ENCODE data around the gene FUT2.
"Not testable (repeated sequence)": the region's sequence is repeated elsewhere in the genome, so short reads cannot be mapped to it uniquely, and the experiment has no call there.

DNA sequence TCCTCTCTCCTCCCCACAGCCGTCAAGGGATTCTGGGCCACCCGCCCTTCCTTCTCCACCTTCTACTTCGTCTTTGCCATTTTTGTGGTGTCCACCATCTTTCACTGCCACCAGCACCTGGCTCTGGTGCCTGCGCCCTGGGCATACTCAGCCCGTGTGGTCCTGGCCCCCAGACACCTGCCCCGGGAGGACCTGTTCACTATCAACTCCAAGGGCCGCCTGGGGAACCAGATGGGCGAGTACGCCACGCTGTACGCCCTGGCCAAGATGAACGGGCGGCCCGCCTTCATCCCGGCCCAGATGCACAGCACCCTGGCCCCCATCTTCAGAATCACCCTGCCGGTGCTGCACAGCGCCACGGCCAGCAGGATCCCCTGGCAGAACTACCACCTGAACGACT lies 15.8 kb upstream of the FUT2 start:
- TF ChIP-seq, protein P1, sequence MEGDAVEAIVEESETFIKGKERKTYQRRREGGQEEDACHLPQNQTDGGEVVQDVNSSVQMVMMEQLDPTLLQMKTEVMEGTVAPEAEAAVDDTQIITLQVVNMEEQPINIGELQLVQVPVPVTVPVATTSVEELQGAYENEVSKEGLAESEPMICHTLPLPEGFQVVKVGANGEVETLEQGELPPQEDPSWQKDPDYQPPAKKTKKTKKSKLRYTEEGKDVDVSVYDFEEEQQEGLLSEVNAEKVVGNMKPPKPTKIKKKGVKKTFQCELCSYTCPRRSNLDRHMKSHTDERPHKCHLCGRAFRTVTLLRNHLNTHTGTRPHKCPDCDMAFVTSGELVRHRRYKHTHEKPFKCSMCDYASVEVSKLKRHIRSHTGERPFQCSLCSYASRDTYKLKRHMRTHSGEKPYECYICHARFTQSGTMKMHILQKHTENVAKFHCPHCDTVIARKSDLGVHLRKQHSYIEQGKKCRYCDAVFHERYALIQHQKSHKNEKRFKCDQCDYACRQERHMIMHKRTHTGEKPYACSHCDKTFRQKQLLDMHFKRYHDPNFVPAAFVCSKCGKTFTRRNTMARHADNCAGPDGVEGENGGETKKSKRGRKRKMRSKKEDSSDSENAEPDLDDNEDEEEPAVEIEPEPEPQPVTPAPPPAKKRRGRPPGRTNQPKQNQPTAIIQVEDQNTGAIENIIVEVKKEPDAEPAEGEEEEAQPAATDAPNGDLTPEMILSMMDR (IDR thresholded peaks at IDR 0.05), result not testable (repeated sequence)
- not testable (repeated sequence) for TF ChIP-seq FOSL2 (IDR thresholded peaks at IDR 0.05); FOSL2 (CRISPR knock-in tag; IDR thresholded peaks at IDR 0.05); EP300 (IDR thresholded peaks at IDR 0.05); BHLHE40 (IDR thresholded peaks at IDR 0.05; ENCODE audit: low read depth, low read length); KDM1A (IDR thresholded peaks at IDR 0.05; ENCODE audit: low read depth); JUNB (IDR thresholded peaks at IDR 0.05); FOSB (CRISPR knock-in tag; IDR thresholded peaks at IDR 0.05); PHF8 (IDR thresholded peaks at IDR 0.05; ENCODE audit: borderline replicate concordance, low read depth); POLR2A (IDR thresholded peaks at IDR 0.05; ENCODE audit: low read length); CEBPB (IDR thresholded peaks at IDR 0.05); RNF2 (IDR thresholded peaks at IDR 0.05; ENCODE audit: borderline replicate concordance, low read depth); CHD2 (IDR thresholded peaks at IDR 0.05; ENCODE audit: low read length, partially characterized antibody)

All from A549 (cell line).